COLO668 (cell line): Measurements from ENCODE around the gene RIN3.
"Not testable (repeated sequence)": the region's sequence is repeated elsewhere in the genome, so short reads cannot be mapped to it uniquely, and the experiment has no call there.

Source experiments
- DNase-seq: peaks from one replicate; lab custom pipeline; 2025; ENCODE audit not compliant: unreplicated experiment; lab: John Stamatoyannopoulos, UW

RIN3 gene

DNA sequence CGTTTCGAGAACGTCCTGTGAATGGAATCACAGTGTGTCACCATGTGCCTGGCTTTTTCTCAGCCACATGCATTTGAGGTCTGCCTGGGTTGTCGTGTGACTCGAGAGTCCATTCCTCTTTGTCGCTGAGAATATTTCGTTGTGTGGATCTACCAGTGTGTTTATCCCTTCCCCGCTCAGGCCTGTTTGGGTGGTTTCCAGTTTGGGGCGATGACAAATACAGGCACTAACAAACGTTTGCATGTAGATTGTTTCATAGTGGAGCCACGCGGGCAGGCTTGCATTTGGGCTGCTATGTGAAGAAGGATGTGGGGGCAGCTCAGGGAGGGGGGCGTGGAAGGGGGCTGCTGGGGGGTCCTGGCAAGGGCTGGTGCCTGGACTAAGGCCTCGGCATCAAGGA is 14.1 kb downstream of the RIN3 start:
- DNase-seq, result no peak

DNA sequence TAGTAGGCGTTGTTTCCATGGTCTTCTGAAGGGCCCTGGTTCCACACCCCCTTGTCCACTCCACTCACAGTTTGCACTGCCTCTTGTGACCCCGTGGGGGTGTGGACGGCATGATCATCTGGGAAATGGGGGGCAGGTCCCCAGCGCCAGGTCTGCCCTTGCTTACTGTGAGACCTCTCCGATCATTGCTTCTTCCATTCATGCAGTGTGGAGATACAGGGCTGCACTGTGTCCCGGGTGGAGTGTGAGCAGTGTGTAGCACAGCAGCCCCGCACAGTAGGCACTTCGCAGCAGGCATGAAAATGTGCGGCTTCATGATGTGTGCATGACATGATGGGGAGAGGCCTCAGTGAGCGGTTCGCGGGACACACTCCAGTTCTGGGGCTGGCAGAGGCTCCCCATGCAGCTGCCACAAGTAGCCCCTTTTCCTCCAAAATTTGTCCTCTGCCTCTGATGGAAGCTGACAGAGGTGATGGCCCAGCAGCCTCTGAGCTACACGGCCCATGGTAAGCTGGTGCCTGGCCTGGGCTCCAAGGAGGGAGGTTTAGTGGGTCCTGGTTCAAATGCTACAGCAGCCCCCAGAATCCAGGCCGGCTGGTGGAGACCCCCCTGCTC is 15.0 kb downstream of the RIN3 start:
- no peak for DNase-seq

DNA sequence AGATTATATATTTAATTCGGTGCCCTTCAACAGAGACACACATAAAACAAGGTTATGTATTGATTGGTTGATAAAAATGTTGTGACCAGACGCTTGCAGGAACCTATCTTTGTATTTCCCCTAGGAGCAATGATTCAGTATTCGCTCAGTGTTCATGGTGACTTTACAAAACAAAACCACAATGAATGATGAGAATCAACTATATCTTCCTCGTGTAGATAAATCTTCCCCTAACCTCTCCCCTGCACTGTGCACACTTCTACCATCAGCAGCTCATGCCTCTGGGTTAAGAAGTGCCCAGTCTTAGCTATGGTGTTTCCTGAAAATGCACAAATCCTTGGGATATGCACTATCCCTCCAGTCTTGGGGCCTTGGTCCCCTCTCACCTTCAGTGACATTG is 16.3 kb downstream of the RIN3 start:
- DNase-seq, result no peak

DNA sequence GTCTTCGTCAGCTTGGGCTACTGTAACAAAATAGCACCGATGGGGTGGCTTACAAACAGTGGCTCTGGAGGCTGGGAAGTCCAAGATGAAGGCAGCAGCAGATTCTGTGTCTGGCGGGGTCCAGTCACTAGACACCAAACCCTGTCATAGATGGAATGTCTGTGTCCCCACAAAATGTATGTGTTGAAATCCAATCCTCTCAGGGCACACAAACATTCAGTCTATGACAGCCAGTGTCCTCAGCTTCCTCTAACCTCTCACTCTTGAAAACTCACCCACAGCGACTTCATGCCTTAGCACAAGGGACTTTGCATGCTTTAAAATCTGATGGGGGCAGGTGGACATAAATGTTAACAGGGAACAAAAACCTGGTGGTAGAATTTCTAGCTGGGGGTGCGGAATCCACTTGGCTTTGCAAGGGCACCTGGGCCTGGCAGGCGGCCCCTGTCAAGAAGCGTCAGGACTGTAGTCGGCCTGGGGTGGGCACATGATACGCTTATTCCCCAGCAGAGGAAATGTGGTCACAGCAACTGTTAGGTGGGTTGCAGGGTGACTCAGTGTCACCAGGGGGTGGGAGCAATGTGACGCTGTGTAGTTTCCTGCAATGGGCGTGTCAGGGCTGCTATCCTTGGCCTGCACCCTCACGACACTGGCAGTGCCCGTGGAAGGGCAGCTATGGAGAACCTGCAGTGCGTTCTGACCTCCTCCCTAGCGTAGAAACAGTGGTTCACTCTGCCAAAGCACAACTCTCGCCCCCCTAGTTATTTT is 17.7 kb downstream of the RIN3 start:
- DNase-seq, result no peak

DNA sequence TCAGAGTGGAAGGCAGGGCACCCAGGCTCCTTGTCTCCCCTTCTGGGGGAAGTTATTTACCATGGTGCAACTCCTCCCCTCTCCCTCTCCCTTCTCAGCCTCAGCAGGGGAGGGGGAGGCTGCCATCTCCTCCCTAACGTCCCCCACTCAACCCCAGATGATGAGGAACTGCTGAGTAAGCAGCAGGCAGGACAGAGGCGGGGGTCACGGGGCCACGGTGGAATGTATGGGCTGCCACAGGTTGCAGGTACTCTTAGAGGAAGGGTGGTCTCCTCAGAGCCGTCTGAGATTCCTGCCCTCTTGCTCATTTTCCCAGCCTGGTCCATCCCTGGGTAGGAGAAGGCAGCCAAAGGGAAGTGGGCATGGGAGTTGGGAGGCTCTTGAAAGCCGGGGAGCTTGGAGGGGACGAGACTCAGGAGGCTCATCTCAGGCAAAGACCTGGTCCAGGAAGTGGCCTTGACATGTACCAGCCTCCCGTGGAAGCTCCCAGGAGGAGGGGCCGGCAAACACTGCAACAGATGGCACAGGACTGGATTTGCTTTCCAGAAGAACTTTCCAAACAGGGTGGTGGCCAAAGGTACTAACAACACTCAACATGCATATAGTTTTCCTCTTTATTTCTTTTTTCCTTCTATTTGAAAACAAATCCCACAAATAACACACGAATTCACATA is 19.0 kb downstream of the RIN3 start:
- no peak for DNase-seq

DNA sequence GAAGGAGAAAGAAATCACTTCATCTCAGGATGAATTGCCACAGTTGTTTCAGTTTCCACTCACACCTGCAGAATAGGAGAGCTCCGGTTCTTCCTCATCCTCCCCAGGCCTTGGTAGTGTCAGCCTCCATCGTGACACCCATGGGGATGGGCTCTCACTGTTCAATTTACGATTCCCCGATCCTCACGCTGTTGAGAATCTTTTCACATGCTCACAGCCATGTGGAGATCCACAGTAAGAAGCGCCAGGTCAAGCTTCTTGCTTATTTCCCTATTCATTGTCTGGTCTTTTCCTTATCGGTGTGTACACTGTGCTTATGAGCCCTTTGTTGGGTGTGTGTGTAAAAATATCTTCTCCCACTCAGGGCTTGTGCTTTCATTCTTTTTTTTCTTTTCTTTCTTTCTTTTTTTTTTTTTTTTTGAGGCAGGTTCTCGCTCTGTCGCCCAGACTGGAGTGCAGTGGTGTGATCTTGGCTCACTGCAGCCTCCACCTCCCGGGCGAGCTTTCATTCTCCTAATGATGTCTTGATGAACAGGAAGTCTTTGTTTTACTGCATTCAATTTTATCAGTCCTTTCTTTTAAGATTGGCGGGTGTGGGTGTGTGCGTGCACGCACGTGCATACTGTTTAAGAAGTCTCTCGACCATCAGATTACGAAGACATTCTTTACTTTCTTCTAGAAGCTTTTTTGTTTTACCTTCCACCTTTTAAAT is 21.5 kb downstream of the RIN3 start:
- DNase-seq, result no peak

DNA sequence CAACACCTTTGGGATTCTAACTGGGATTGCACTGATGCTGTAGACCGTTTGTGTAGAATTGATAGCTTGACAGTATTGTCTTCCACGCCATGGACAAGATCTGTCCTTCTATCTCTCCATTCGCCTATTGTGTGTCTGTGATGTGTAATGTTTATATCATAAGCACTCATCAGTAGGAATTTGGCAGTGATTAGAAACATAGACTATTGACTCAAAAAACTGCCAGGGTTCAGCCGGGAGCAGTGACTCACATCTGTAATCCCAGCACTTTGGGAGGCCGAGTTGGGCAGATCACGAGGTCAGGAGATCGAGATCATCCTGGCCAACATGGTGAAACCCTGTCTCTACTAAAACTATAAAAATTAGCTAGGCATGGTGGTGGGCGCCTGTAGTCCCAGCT is 22.6 kb downstream of the RIN3 start:
- DNase-seq, result not testable (repeated sequence)

GRCh38 chr14:92538412-92538985 is 24.9 kb downstream of the RIN3 start:
- no peak for DNase-seq

DNA sequence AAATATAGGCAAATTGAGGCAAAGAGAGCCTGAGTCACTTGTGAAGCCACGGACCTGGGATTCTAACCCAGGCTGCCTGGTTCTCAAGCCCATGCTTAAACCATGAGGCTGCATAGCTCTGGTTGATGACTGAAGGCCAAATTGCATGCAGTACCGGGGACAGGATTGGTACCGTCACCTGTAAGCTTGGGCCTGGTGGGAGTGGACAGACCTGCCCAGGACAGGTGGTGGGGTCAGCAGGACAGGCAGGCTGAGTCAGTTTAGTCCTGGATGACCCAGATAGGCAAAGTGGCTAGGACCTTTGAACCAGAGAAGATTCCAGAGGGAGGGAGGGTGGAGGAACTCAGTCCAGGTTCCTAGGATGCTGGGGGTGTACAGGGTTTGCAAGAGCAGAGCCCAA is 25.8 kb downstream of the RIN3 start:
- DNase-seq, result no peak

- no peak for DNase-seq
Observed at GRCh38 chr14:92539875-92540274, 26.3 kb downstream of the RIN3 start.

GRCh38 chr14:92540472-92541048 is 27.0 kb downstream of the RIN3 start:
- no peak for DNase-seq

GRCh38 chr14:92542766-92543554 is 29.4 kb downstream of the RIN3 start:
- no peak for DNase-seq

DNA sequence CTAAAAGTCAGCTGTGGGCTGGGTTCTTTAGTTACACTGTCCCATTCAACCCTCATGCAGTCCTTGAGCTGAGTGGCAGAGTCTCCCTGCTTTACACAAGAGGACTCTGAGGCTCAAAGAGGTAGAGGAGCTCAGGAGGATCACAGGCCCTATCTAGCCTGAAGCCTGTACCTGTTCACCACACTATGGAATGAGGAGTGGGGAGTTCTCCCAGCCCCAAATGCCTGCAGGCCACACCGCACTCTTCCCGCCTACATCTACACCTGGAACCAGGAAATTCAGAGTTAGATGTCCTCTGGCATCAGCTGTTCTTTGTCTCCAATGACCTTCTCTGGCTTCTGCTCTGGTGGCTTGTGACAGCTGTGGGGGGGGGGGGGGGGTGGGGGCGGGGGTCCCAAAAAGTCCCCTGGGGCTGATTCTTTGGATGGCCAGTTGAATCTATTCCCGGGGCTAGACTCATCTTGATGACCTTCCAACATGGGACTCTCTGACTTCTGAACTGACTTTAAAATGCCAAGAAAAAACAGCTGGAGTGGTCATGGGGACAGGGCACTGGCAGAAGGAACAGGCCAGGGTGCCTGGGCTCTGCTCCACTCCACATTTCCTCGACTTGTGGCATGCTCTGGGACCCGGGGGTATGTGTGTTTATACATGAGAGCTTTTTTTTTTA is 30.6 kb downstream of the RIN3 start:
- no peak for DNase-seq

DNA sequence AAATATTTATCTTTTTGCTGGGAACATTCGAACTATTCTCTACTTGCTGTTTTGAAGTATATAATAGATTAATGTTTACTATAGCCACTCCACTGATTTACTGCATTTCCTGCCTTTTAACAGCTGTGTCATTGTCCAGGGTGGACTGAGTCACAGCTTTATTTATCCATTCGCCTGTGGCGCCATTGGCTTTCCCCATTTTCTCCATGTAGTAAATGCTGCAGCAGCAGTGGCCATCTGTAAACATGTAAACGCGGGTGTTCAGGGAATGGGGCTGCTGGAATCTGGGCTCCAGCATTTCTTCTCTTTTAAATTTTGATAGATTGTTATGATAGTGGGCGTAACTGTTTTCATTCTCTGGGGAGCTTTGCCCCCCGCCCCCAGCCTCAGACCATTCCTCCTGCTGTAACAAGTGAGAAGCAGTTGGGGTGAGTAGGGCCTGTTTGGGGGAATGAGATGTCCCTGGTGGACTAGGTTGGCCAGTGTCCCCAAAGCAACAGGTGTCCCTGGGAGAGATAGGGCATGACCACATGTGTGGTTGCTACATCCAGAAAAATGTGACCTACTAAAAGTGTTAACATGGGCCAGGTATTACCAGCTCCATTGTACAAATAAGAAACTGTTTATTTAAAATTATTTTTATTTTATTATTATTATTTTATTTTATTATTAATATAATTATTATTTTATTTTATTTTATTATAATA is 32.9 kb downstream of the RIN3 start:
- peak; percentile 57 for DNase-seq

- no peak for DNase-seq
Observed at GRCh38 chr14:92549105-92549858, 35.7 kb downstream of the RIN3 start.

- no peak for DNase-seq
Observed at GRCh38 chr14:92549859-92550230, 36.3 kb downstream of the RIN3 start.

DNA sequence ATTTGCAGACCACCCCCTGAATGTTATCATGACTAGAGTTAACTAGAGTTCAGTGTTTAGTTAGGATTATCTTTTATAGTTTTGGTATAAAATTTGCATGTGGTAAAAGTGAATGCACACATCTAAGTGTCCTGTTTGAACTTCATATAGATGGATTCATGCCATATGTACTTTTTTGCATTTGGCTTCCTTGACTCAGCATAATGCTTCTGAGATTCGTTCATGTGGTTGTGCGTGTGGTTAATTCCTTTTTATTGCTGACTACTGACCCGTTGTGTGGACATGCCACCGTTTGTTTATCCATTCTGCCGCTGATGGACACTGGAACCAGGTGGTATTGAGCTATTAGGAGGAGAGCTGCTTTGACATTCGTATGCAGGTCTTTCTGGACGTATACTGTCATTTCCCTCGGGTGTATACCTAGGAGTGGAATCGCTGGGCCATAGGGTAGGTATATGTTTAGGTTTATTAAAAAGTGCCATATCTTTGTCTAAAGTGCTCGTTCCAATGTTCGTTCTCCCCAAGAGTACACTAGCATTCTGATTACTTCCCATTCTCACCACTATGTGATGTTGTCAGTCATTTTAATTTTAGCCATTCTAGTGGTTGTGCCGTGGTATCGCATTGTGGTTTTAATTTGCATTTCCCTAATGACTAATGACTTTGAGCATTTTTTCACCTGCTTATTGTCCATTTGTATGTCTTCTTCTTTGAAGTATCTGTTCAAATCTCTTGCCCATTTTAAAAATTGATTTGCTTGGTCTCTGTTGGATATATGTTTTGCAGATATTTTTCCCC is 37.7 kb downstream of the RIN3 start:
- no peak for DNase-seq

DNA sequence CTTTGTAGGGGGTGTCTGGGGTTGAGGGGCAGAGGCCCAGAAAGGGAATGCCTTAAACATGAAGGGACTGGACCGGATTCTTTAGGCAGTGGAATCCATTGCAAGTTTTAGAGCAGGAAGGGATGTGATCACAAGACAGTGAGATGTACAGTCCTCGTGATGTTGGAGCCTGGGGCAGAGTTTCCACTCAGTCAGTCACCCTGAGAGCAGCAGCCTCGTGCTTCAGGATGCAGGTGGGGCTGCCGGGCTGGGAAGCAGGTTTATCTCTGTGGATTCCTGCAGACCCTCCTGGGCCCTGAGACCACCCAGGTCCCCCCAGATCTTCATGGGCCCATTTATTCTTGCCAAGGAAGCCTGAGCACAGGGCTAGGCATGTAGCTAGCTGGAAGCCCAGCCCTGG is 38.5 kb downstream of the RIN3 start:
- no peak for DNase-seq
